ENCODE data around the gene AKIRIN2.

DNA sequence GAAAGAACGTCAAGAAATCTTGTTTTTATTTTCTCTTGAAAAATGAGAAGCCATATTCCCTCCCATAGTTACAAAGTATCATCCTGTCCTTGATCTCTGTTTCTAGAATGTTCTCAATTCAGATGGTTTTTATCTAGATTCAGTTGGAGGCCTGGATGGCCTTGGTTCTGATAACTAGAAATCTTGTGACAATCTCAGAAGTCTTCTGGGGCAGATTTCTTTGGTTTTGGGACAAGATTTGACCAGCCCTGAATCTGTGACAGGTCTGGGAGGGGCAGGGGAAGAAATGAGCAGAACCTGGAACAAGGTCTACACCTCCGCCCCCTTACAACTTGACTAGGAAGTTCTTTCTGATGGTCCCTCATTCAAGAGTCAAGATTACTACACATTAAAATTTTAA, 41.4 kb upstream of the AKIRIN2 start:
- TF ChIP-seq EZH2 (optimal IDR thresholded peaks at IDR 0.05; ENCODE audit: low read depth, low read length), result no peak
- TF ChIP-seq, protein P1, sequence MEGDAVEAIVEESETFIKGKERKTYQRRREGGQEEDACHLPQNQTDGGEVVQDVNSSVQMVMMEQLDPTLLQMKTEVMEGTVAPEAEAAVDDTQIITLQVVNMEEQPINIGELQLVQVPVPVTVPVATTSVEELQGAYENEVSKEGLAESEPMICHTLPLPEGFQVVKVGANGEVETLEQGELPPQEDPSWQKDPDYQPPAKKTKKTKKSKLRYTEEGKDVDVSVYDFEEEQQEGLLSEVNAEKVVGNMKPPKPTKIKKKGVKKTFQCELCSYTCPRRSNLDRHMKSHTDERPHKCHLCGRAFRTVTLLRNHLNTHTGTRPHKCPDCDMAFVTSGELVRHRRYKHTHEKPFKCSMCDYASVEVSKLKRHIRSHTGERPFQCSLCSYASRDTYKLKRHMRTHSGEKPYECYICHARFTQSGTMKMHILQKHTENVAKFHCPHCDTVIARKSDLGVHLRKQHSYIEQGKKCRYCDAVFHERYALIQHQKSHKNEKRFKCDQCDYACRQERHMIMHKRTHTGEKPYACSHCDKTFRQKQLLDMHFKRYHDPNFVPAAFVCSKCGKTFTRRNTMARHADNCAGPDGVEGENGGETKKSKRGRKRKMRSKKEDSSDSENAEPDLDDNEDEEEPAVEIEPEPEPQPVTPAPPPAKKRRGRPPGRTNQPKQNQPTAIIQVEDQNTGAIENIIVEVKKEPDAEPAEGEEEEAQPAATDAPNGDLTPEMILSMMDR (IDR thresholded peaks at IDR 0.05; ENCODE audit: low read length), result no peak
